Astrocyte of the spinal cord (primary cell): Measurements from ENCODE around the gene NUDT12.

Source experiments
- DNase-seq: peaks from one replicate; pipeline ENCODE4 v3.0.0; 2011; ENCODE audit warnings: low read depth, low spot score
- H3K4me3 ChIP-seq: 2 replicates; pipeline ENCODE4 v1.5.1; 2011; ENCODE audit warnings: low read depth, mild to moderate bottlenecking, low read length, moderate library complexity
- in situ Hi-C: cut with HindIII; loops from 2 replicates; pipeline ENCODE4 v1.10.0; 2017; ENCODE audit warnings: low sequenced_read_pairs
- TF ChIP-seq, protein P1 (sequence below): IDR thresholded peaks from 2 replicates; pipeline ENCODE4 v1.5.1; 2012; ENCODE audit warnings: low read depth, mild to moderate bottlenecking, low read length, inconsistent platforms

NUDT12 gene

GRCh38 chr5:103562453-103563157, at the start of gene NUDT12:
Gene NUDT12 (minus strand): TSS chr5:103562789. CDS start chr5:103560248, 2,541 bp downstream.
- peak; percentile 79 for DNase-seq
- H3K4me3 ChIP-seq: peak within 1 kb of the TSS; percentile 63
- in situ Hi-C loops: no loop called here
- TF ChIP-seq, protein P1, sequence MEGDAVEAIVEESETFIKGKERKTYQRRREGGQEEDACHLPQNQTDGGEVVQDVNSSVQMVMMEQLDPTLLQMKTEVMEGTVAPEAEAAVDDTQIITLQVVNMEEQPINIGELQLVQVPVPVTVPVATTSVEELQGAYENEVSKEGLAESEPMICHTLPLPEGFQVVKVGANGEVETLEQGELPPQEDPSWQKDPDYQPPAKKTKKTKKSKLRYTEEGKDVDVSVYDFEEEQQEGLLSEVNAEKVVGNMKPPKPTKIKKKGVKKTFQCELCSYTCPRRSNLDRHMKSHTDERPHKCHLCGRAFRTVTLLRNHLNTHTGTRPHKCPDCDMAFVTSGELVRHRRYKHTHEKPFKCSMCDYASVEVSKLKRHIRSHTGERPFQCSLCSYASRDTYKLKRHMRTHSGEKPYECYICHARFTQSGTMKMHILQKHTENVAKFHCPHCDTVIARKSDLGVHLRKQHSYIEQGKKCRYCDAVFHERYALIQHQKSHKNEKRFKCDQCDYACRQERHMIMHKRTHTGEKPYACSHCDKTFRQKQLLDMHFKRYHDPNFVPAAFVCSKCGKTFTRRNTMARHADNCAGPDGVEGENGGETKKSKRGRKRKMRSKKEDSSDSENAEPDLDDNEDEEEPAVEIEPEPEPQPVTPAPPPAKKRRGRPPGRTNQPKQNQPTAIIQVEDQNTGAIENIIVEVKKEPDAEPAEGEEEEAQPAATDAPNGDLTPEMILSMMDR: no peak

DNA sequence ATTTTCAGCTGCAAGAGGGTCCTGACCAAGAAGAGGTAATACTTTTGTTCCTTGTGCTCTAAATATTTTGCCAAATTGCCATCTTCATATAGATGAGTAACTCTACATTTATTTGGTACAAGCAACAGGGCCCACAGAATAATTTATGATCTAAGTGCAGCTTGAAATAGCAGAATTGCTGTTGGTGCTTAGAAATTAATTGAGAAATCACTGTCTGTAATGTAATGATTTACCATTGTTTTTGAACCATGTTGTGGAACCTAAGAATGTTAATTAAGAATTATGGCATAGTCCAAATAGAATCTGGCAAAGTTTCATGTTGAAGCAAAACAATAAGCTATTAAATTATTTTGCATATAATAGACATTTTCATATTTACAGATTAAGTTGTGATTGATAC, 44.8 kb upstream of the NUDT12 start:
- in situ Hi-C loops: no loop called here
- DNase-seq: no peak
- TF ChIP-seq, protein P1: no peak
- no peak overlapping the region for H3K4me3 ChIP-seq

DNA sequence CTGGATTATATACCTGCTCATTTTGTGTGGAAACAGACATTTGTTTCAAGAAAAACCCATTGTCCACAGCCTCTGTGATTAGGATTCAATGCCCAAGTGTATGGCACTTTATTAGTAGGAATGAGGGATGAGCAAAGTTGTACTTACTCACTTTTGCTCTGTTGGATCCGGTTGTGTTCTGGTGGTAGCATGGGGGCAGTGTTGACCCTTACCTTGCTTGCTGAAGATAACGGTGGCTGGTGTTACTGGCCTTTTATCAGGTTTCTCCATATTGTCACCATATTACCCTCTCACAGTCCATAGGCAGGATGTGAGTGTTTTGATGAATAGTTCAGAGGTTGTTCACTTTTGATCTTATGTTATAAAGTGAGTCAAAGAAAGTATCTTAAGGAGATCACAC, 42.7 kb upstream of the NUDT12 start:
- TF ChIP-seq, protein P1: no peak
- in situ Hi-C loops: no loop called here

GRCh38 chr5:103602438-103602837, 39.8 kb upstream of the NUDT12 start:
- in situ Hi-C loops: no loop called here
- no peak for DNase-seq
- H3K4me3 ChIP-seq: no peak overlapping the region
- TF ChIP-seq, protein P1: no peak

More for the DNA sequence above, 42.7 kb upstream of the NUDT12 start:
- no peak overlapping the region for H3K4me3 ChIP-seq
- DNase-seq: no peak

GRCh38 chr5:103601314-103601713, 38.7 kb upstream of the NUDT12 start:
- no peak overlapping the region for H3K4me3 ChIP-seq
- in situ Hi-C loops: no loop called here
- no peak for DNase-seq
- TF ChIP-seq, protein P1: no peak

- H3K4me3 ChIP-seq: no peak overlapping the region
- no peak for DNase-seq
- in situ Hi-C loops: no loop called here
- TF ChIP-seq, protein P1: no peak
These were observed 37.5 kb upstream of the NUDT12 start for GRCh38 chr5:103600086-103600485.
